DND-41 (cell line): ENCODE measurements around the gene GSDME.
"Not testable (repeated sequence)": the region's sequence is repeated elsewhere in the genome, so short reads cannot be mapped to it uniquely, and the experiment has no call there.

ENCODE experiments used
- ATAC-seq: fragments of 200-7000 bp; cut with Tn5 transposase; 3 replicates; pipeline ENCODE4 v1.9.1; 2021; ENCODE audit warnings: low read depth; ENCODE audit not compliant: insufficient read depth
- DNase-seq: peaks from one replicate; pipeline ENCODE4 v3.0.0-alpha.2; 2020
- H2AFZ ChIP-seq: 2 replicates; pipeline ENCODE4 v1.6.0; 2012; ENCODE audit warnings: low read depth, low read length
- H3K27ac ChIP-seq: 2 replicates; pipeline ENCODE4 v1.5.1; 2012; ENCODE audit warnings: low read length, inconsistent platforms
- H3K27me3 ChIP-seq: fragments of 200-600 bp; sonication (generic); 2 replicates; pipeline ENCODE4 v1.6.0; 2012; ENCODE audit warnings: low read length, mild to moderate bottlenecking, inconsistent platforms; ENCODE audit not compliant: insufficient read depth, poor library complexity
- H3K36me3 ChIP-seq: 2 replicates; pipeline ENCODE4 v1.5.1; 2012; ENCODE audit warnings: low read length, inconsistent platforms; ENCODE audit not compliant: insufficient read depth
- H3K4me1 ChIP-seq: 2 replicates; pipeline ENCODE4 v1.5.1; 2012; ENCODE audit warnings: mild to moderate bottlenecking, low read length; ENCODE audit not compliant: insufficient read depth
- H3K4me2 ChIP-seq: 2 replicates; pipeline ENCODE4 v1.6.0; 2012; ENCODE audit warnings: mild to moderate bottlenecking, moderate library complexity, low read length, inconsistent platforms; ENCODE audit not compliant: insufficient read depth
- H3K4me3 ChIP-seq, 2 experiments: fragments of 200-600 bp in 1 of 2; shearing (Covaris generic) in 1 of 2; 2 replicates each; pipeline ENCODE4 v1.5.1; 2012 to 2016; ENCODE audit warnings: inconsistent platforms in 2 of 2, low read length in 2 of 2, mild to moderate bottlenecking in 2 of 2, low read depth in 1 of 2, moderate library complexity in 1 of 2
- H3K79me2 ChIP-seq: 2 replicates; pipeline ENCODE4 v1.6.0; 2012; ENCODE audit warnings: low read length, inconsistent platforms; ENCODE audit not compliant: insufficient read depth
- H3K9ac ChIP-seq: 2 replicates; pipeline ENCODE4 v1.6.0; 2012; ENCODE audit warnings: low read depth, mild to moderate bottlenecking, inconsistent platforms, low read length, moderate library complexity
- H3K9me3 ChIP-seq: 2 replicates; pipeline ENCODE4 v1.5.1; 2012; ENCODE audit warnings: low read length, moderate library complexity, mild to moderate bottlenecking, inconsistent platforms; ENCODE audit not compliant: insufficient read depth, severe bottlenecking
- H4K20me1 ChIP-seq: 2 replicates; pipeline ENCODE4 v1.6.0; 2012; ENCODE audit warnings: low read length; ENCODE audit not compliant: insufficient read depth
- CTCF ChIP-seq: IDR thresholded peaks from 2 replicates; pipeline ENCODE4 v1.5.1; 2012; ENCODE audit warnings: borderline replicate concordance, low read length, moderate library complexity, mild to moderate bottlenecking; ENCODE audit not compliant: poor library complexity, severe bottlenecking; ENCODE audit errors: extremely low read depth
- EZH2 ChIP-seq: IDR thresholded peaks from 3 replicates; pipeline ENCODE4 v1.6.1; 2012; ENCODE audit warnings: borderline replicate concordance, low read depth, mild to moderate bottlenecking, moderate library complexity, low read length, inconsistent platforms; ENCODE audit not compliant: severe bottlenecking

Gene GSDME

GRCh38 chr7:24797270-24797669 lies 40.0 kb upstream of the GSDME start:
- Histone ChIP-seq H3K4me1 (peaks cover 8% of the 10 kb centered on the region), H3K9ac (no peak overlapping the region), H3K4me2 (no peak overlapping the region), H3K27ac (no peak overlapping the region), H3K79me2 (no peaks in the 10 kb centered on the region), H4K20me1 (no peaks in the 10 kb centered on the region), H3K9me3 (no peaks in the 10 kb centered on the region), H2AFZ (no peak overlapping the region), H3K27me3 (no peaks in the 10 kb centered on the region), H3K36me3 (peaks cover 17% of the 10 kb centered on the region), H3K4me3 (no peak overlapping the region)
- ATAC-seq (no peak), DNase-seq (no peak)
- no peak for TF ChIP-seq EZH2
- no peak for TF ChIP-seq CTCF

GRCh38 chr7:24795407-24795767 lies 38.1 kb upstream of the GSDME start:
- Histone ChIP-seq H3K9ac (no peak overlapping the region), H3K27ac (no peak overlapping the region), H2AFZ (no peak overlapping the region)

GRCh38 chr7:24794751-24795406 lies 37.6 kb upstream of the GSDME start:
- not testable (repeated sequence) for H3K36me3 ChIP-seq, H3K4me2 ChIP-seq, DNase-seq, H3K4me1 ChIP-seq, H2AFZ ChIP-seq, H3K27ac ChIP-seq, H4K20me1 ChIP-seq, H3K9ac ChIP-seq, H3K79me2 ChIP-seq, H3K4me3 ChIP-seq, ATAC-seq, H3K27me3 ChIP-seq, H3K9me3 ChIP-seq

More at GRCh38 chr7:24795407-24795767, 38.1 kb upstream of the GSDME start:
- Histone ChIP-seq H3K4me3 (no peak overlapping the region), H3K4me2 (no peak overlapping the region), H3K9me3 (no peaks in the 10 kb centered on the region), H3K36me3 (peaks cover 5% of the 10 kb centered on the region; the same call in 1 of the 2 replicates), H4K20me1 (no peaks in the 10 kb centered on the region), H3K27me3 (no peaks in the 10 kb centered on the region), H3K4me1 (peaks cover 8% of the 10 kb centered on the region), H3K79me2 (no peaks in the 10 kb centered on the region)
- ATAC-seq: no peak
- no peak for TF ChIP-seq CTCF
- TF ChIP-seq EZH2: no peak
- DNase-seq: no peak

GRCh38 chr7:24793982-24794648 lies 36.9 kb upstream of the GSDME start:
- Histone ChIP-seq H3K4me3 (no peak overlapping the region), H3K36me3 (peaks cover 5% of the 10 kb centered on the region; the same call in 1 of the 2 replicates), H4K20me1 (no peaks in the 10 kb centered on the region), H3K4me2 (no peak overlapping the region), H3K27ac (no peak overlapping the region), H3K4me1 (peaks cover 8% of the 10 kb centered on the region), H3K9ac (no peak overlapping the region), H3K79me2 (no peaks in the 10 kb centered on the region), H2AFZ (no peak overlapping the region), H3K27me3 (no peaks in the 10 kb centered on the region), H3K9me3 (no peaks in the 10 kb centered on the region)
- DNase-seq (peak; percentile 35), ATAC-seq (peak; percentile 83)
- TF ChIP-seq CTCF: no peak
- TF ChIP-seq EZH2: no peak
